Neural cell (in vitro differentiated cells): Measurements from ENCODE around the gene PTPRK. TPM values are rescaled to one million over a fixed set of nuclear protein-coding genes. Genes with fewer than 3 reads are reported as not detected.

Experiments
- H2AFZ ChIP-seq: fragments of 200-600, 300-800 bp; sonication (generic), shearing (Covaris generic); 2 replicates; pipeline ENCODE4 v1.6.0; 2014; ENCODE audit warnings: low read depth, mild to moderate bottlenecking, antibody characterized with exemption, low read length, moderate library complexity
- H3F3A ChIP-seq: fragments of 200-600 bp; shearing (Covaris generic); 2 replicates; pipeline ENCODE4 v1.6.1; 2016; ENCODE audit warnings: mild to moderate bottlenecking, moderate library complexity, mixed read lengths, antibody characterized with exemption, low read length; ENCODE audit not compliant: insufficient read depth, poor library complexity, severe bottlenecking
- H3K27ac ChIP-seq: fragments of 200-600, 300-800 bp; sonication (generic), shearing (Covaris generic); 2 replicates; pipeline ENCODE4 v1.5.1; 2014; ENCODE audit warnings: mild to moderate bottlenecking, low read length, moderate library complexity
- H3K27me3 ChIP-seq: fragments of 300-800, 200-600 bp; sonication (generic), shearing (Covaris generic); 2 replicates; pipeline ENCODE4 v1.6.0; 2014; ENCODE audit warnings: mild to moderate bottlenecking, low read depth, low read length, moderate library complexity; ENCODE audit not compliant: insufficient read depth
- H3K36me3 ChIP-seq: fragments of 300-800, 200-600 bp; sonication (generic), shearing (Covaris generic); 2 replicates; pipeline ENCODE4 v1.5.1; 2014; ENCODE audit warnings: mild to moderate bottlenecking, antibody characterized with exemption, low read length, moderate library complexity; ENCODE audit not compliant: insufficient read depth
- H3K4me2 ChIP-seq: fragments of 300-800, 200-600 bp; sonication (generic), shearing (Covaris generic); 2 replicates; pipeline ENCODE4 v1.6.0; 2014; ENCODE audit warnings: mild to moderate bottlenecking, low read length
- H3K4me3 ChIP-seq: fragments of 300-800, 200-600 bp; sonication (generic), shearing (Covaris generic); 2 replicates; pipeline ENCODE4 v1.5.1; 2014; ENCODE audit warnings: mild to moderate bottlenecking, low read length, moderate library complexity
- H3K79me2 ChIP-seq: fragments of 200-600 bp; shearing (Covaris generic); replicated peaks from 2 replicates; pipeline ENCODE4 v1.6.0; 2014; ENCODE audit warnings: mild to moderate bottlenecking, low read length, moderate library complexity; ENCODE audit not compliant: insufficient read depth
- H3K9ac ChIP-seq: fragments of 300-800, 200-600 bp; sonication (generic), shearing (Covaris generic); 2 replicates; pipeline ENCODE4 v1.6.1; 2016; ENCODE audit warnings: mild to moderate bottlenecking, low read length, mixed read lengths
- H3K9me2 ChIP-seq: fragments of 200-600 bp; shearing (Covaris generic); 2 replicates; pipeline ENCODE4 v1.6.1; 2016; ENCODE audit warnings: mild to moderate bottlenecking, low read length, mixed read lengths; ENCODE audit not compliant: insufficient read depth
- H3K9me3 ChIP-seq: fragments of 200-600, 300-800 bp; sonication (generic), shearing (Covaris generic); 2 replicates; pipeline ENCODE4 v1.6.1; 2016; ENCODE audit warnings: mild to moderate bottlenecking, mixed run types, low read length, moderate library complexity, mixed read lengths
- H4K20me1 ChIP-seq: fragments of 200-600 bp; shearing (Covaris generic); 2 replicates; pipeline ENCODE4 v1.6.1; 2016; ENCODE audit warnings: mild to moderate bottlenecking, mixed run types; ENCODE audit not compliant: insufficient read depth
- CTCF ChIP-seq: fragments of 450-650 bp; IDR thresholded peaks from 2 replicates; pipeline ENCODE4 v1.5.1; 2014; ENCODE audit warnings: antibody characterized with exemption, mild to moderate bottlenecking, moderate library complexity; ENCODE audit not compliant: poor library complexity, severe bottlenecking
- EP300 ChIP-seq: fragments of 450-650 bp; conservative IDR thresholded peaks from 2 replicates; pipeline ENCODE4 v1.6.1; 2014; ENCODE audit warnings: antibody characterized with exemption, mild to moderate bottlenecking, moderate library complexity; ENCODE audit not compliant: poor library complexity, severe bottlenecking
- EZH2 ChIP-seq: fragments of 200-600, 300-800 bp; shearing (Covaris generic), sonication (generic); IDR thresholded peaks from 2 replicates; pipeline ENCODE4 v1.6.1; 2014; ENCODE audit warnings: antibody characterized with exemption, low read length, borderline replicate concordance, mild to moderate bottlenecking; ENCODE audit not compliant: insufficient read depth, poor library complexity, severe bottlenecking
- MXI1 ChIP-seq: fragments of 450-650 bp; conservative IDR thresholded peaks from 2 replicates; pipeline ENCODE4 v1.6.1; 2014; ENCODE audit warnings: antibody characterized with exemption, mild to moderate bottlenecking; ENCODE audit not compliant: poor library complexity, severe bottlenecking
- POLR2AphosphoS5 ChIP-seq: IDR thresholded peaks from 2 replicates; pipeline ENCODE4 v1.6.1; 2012
- RAD21 ChIP-seq: fragments of 450-650 bp; conservative IDR thresholded peaks from 2 replicates; pipeline ENCODE4 v1.6.1; 2014; ENCODE audit warnings: antibody characterized with exemption, mild to moderate bottlenecking, moderate library complexity
- REST ChIP-seq: IDR thresholded peaks from 2 replicates; pipeline ENCODE4 v1.6.1; 2012; ENCODE audit warnings: borderline replicate concordance
- SMC3 ChIP-seq: fragments of 450-650 bp; conservative IDR thresholded peaks from 2 replicates; pipeline ENCODE4 v1.6.1; 2014; ENCODE audit warnings: antibody characterized with exemption, mild to moderate bottlenecking, moderate library complexity; ENCODE audit not compliant: poor library complexity
- TAF1 ChIP-seq: IDR thresholded peaks from 2 replicates; pipeline ENCODE4 v1.6.1; 2012; ENCODE audit warnings: low read depth
- polyA plus RNA-seq: library from polyadenylated mRNA; depleted of rRNA; stranded (reverse); fragments of >200 nt; gene quantifications from 2 replicates; pipeline ENCODE4 v1.2.3, GENCODE V29; 2014

The PTPRK gene
- polyA plus RNA-seq, 1 donor from 2014 or later: 10.4 TPM

GRCh38 chr6:128025478-128025877 is 494.9 kb downstream of the PTPRK start:
- H3K4me3 ChIP-seq: no peak overlapping the region
- no peak overlapping the region for H3K27ac ChIP-seq
- H3K27me3 ChIP-seq: no peaks in the 10 kb centered on the region
- H3K36me3 ChIP-seq: no peaks in the 10 kb centered on the region
- H4K20me1 ChIP-seq: no peaks in the 10 kb centered on the region
- no peaks in the 10 kb centered on the region for H3K79me2 ChIP-seq
- TF ChIP-seq RAD21 (no peak), REST (no peak), MXI1 (no peak), SMC3 (no peak), EP300 (no peak), CTCF (no peak), POLR2AphosphoS5 (no peak), EZH2 (no peak), TAF1 (no peak)
- no peak overlapping the region for H3K9ac ChIP-seq
- H3F3A ChIP-seq: no peaks in the 10 kb centered on the region
- no peak overlapping the region for H3K4me2 ChIP-seq
- no peaks in the 10 kb centered on the region for H3K9me3 ChIP-seq
- H3K9me2 ChIP-seq: no peaks in the 10 kb centered on the region
- no peak overlapping the region for H2AFZ ChIP-seq

- Histone ChIP-seq H3K9me2 (no peaks in the 10 kb centered on the region), H3K79me2 (no peaks in the 10 kb centered on the region), H3K9ac (no peak overlapping the region), H4K20me1 (no peaks in the 10 kb centered on the region), H3K9me3 (no peaks in the 10 kb centered on the region), H3K27me3 (no peaks in the 10 kb centered on the region), H3K4me3 (no peak overlapping the region), H3K36me3 (no peaks in the 10 kb centered on the region), H3F3A (no peaks in the 10 kb centered on the region), H3K4me2 (no peak overlapping the region), H2AFZ (no peak overlapping the region), H3K27ac (no peak overlapping the region)
- TF ChIP-seq RAD21 (no peak), CTCF (no peak), POLR2AphosphoS5 (no peak), MXI1 (no peak), EZH2 (no peak), TAF1 (no peak), REST (no peak), SMC3 (no peak), EP300 (no peak)
These were observed 495.4 kb downstream of the PTPRK start for GRCh38 chr6:128024969-128025368.
